Activated CD4-positive, alpha-beta T cell treated with anti-CD3 and anti-CD28 coated beads, Interleukin-2, amount 50 U/mL, for 16 hours (primary cell): ENCODE results near the gene NEUROD4.
A peak's percentile ranks its signal among the peaks of the same experiment; 100 is the strongest.

Experiments used
- DNase-seq: peaks from one replicate; pipeline ENCODE4 v3.0.0-alpha.2; 2020

NEUROD4 gene

DNA sequence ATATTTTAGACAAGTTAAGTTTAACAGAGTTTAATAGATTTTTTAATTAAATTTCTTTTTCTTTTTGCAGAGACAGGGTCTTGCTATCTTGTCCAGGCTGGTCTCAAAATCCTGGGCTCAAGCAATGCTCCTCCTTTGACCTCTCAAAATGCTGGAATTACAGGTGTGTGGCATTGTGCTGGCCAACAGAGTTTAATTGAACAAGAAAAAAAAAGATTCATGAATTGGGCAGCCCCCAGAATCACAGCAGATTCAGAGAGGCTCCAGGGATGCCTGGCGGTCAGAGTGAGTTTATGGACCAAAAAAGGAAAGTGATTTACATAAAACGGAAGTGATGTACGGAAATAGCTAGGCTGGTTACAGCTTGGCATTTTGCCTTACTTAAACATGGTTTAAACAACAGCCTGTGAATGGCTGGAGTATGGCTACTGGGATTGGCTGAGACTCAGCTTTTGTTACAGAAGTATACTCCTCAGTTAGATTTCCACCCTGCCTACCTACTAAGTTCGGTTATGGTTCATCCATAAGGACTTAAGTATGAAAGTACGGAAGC is 20.7 kb upstream of the NEUROD4 start:
- no peak for DNase-seq

DNA sequence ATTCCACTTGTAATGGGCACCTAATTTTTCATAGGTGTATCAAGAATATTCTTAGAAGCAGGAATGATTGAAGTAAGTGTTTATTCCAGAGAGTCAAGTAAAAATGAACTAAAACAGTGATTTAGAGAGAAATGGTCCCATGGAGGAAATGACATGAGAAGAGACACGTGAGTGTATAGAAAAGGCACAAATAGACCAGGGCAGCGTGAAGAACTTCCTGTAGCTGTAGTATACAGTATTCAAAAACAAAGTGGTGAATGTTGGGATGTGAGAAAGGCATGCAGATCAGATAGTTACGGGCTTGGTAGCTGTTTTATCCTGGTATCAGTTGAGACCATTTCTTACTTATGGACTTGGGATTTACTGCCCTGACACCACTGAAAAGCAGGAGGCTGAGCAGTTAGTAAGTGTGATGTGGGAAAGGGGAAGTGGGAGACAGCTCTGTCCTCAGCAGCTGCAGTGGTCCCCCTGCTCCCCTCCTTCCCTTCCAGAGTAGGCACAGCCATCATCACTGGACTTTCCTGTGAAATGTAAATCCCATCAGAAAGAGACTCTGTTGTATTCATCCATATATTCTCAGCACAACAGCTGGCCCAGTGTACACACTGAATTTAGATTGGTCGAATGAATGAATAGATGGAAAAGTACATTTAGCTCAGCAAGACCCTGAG is 18.4 kb upstream of the NEUROD4 start:
- DNase-seq, result no peak

DNA sequence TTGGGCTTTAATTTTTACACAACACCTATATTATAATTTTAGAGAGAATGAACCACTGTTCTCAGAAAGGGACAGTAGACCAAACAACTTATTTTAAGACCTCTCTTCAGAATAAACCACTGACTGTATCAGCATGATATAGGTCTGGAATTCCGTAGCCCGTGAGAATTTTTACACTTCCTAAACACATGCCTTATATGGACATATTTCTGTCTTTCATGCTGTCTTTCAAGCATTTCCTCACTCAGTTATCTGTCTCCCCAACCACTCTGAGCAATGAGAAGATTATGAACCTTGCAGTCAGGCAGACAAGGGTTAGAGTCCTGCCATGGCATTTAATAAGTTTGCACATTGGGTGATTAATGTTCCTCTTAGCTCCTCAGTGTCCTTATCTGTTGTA is 17.4 kb upstream of the NEUROD4 start:
- DNase-seq, result no peak

DNA sequence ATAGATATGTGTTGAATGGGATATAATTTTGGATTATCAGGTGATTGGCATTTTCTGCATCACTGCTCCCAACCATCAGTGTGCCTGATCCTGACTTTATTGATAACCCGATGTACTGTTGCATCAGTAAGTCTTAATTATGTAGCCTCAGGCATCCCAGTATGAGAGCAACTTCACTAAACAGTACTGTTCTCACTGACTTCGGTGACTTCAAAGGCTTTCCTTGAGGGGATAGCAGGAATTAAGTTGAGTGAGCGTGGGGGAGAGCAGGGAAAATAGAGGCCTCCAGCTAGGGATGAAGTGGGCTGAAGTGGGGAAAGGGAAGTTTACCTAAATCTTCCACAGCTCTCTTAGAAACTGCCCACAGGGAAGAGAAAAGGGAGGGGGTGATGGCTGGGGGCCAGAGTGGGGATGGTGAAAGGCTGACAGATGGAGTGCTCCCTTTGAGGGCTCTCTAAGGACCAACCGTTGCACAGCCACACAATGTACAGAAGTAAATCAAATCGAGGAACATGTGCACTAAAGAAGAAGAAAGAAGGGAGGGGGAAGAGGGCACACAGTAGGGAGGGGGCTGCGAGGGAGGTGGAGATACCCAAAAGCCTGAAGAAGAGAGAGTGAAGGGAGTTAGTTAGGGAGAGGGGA is 10.7 kb upstream of the NEUROD4 start:
- DNase-seq, result no peak

DNA sequence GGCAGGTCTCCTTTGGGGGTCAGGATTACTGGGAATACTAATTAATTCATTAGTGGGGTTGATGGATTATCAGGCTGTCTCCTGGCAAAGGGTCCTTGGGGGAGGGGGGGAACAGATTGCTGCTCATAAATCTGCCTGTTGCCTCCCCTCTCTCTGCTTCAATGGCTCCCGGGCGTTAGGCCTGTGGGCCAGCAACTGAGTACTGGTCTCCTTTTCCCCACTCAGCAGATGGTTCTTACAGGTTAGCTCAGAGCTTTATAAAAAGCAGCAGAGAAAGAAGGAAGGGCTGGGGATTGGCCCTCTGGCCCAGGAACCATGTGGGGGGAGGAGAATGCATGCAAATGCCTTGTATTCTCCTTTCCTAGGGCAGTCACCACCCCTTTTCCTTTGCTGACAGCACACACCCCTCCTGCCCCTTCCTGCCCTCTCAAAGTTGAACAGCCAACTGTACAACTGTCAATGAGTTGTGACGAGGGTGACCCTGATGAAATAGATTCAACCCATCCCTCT is 2.3 kb upstream of the NEUROD4 start:
- no peak for DNase-seq

DNA sequence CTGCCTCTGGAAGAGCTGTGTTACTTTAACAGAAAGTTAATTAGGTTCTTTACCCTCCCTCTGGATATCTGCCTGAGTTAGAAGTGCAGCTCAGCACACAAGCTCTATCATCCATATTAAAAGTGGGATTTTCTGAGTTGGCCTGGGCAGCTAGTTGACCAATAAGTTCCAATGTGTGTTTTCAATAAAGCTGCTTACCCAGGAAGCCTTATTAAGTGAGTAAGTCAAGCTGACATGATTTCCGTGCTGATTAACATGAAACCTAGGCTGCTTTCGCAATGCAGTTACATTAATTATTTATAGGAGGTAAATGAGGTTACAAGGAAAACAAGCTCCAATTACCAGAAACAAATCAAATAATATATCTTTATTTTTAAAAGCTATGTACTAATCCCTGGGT is 4.8 kb downstream of the NEUROD4 start:
- no peak for DNase-seq

DNA sequence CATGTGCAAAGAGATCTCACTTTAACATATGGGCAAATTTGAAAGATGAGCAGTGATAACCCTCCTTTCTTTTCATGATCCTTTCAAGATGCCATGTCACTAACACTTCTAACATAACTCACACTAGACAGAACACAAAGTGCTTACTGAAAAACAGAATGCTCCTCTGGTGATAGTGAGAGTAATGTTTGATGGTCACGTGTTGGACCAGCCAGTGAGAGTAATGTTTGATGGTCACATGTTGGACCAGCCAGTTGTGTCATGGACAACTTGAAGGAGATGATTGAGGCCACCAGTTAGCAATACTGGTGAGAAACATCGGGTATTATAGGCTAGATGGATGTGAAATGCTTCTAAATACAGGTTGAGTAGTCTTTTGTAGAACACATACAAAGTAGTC is 5.7 kb downstream of the NEUROD4 start:
- DNase-seq, result no peak

DNA sequence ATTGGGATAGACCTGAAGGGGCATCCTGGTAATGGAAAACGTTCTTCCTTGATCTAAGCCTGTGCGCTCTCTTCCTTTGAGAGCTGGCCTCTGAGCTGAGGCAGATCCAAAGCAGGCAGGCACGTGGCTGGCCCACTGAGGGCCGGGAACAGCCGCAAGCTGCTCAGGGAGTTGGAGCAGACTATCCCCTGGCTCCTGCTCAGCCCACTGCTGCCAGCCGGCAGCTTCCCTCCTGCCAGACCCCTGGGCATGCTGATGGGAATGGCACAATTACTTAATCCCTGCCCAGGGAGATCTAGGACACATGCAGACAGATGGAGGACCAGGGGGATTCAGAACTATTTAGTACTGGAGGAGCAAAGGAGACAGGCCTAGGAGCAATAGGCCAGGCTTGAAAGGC is 14.4 kb downstream of the NEUROD4 start:
- no peak for DNase-seq

DNA sequence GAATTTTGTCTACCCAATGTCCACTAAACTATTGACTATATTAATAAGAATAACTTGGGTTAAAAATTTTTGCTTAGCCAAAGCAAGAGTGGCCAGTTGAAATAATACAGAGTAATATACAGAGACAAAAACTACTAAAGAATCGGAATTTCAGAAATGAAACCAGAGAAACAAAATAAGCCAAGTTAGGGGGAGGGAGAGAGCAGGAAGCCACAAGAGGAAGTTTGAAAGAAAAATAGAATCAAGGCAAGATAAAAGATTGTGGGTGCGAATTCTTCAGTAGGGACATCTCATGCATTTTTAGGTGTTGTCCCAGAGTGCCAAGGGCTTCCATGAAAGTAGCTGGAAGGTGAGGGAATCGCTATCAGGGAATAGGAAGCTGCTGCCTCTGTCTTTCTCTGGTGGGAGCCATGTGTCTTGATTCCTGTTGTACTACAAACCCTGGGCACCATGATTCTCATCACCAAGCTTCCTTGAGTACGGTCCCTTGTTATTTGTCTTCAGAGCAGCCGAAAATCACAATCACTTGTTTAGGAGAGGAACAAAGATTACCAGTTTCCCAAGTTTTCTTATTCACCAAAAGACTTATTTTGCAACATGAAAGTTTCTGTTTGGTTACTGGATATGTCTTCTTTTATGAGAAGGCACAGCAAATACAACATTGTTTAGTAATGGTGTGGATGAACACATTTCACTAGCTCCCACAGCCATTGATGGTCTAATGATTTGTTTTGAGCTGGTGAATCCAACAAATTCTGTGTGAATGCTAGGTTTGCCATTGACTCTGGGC is 16.7 kb downstream of the NEUROD4 start:
- DNase-seq, result no peak

DNA sequence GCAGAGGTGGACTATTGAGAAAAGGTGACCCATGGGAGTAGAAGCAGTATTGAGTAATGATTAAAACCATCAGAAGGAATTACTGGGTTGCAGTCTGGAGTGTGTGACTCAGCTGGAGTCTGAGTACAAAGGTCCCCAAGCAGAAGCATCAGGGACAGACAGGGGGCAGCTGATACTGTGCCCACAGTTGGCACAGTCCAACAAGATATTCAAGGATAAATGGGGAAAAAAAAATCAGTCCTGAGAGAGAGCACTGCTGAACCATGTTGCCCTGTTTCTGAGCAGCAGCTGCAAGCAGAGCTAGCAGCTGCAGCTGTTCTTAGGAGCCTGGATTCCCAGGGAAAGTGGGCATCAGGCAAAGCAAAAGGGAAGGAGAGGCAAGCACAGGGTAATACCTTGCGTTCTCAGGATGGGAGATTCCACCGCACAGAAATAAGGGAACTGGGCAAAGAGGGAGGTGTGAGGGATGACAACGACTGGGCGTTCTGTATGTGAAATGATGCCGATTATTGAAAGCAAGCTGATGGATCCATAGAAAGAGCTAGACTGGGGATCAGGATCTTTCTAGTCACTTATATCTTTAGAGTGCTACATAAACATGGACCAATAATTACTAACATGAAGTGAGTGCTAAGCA is 17.7 kb downstream of the NEUROD4 start:
- no peak for DNase-seq

DNA sequence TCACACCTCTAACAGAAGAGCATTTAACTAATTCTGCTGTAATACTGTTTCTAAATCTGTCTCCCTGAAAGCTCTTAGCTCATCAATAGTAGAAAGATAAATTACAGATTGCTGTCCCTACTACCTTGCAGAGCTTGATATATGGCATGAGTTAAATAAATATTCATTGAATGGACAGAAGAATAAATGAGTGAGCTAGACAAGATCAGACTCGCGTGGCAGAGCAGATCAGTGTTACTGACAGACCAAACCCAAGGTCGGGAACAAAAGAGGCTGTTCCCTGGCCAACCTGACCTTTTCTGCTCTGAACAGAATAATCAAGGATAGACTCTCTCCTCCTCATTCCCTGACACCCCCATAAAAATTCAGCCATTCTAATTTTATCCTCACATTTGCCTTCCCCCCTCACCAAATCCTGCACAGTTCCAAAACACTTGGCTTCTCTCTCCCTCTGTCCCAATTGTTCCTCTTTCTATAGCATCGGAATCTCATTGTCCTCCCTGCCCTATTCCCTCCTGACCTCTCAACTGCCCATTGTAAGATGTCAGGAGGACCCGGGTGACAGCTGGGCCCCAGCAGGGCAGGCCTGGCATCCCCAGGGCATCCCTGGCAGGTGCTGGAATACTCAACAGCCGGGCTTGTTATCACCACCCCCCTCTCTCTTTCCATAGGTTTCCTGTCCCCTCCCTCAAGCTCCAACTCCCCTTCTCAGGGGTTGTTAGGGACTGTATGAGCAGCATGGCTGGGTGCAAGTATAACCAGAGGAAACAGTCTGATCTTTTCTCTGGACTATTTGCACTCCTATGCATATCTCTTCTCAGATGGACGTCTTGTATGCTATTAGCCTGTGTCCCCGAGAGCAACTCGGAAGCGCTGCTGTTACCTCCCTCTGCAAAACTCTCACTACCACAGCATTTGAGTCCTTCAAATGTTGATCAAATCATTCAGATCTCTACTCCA is 19.9 kb downstream of the NEUROD4 start:
- DNase-seq, result no peak

DNA sequence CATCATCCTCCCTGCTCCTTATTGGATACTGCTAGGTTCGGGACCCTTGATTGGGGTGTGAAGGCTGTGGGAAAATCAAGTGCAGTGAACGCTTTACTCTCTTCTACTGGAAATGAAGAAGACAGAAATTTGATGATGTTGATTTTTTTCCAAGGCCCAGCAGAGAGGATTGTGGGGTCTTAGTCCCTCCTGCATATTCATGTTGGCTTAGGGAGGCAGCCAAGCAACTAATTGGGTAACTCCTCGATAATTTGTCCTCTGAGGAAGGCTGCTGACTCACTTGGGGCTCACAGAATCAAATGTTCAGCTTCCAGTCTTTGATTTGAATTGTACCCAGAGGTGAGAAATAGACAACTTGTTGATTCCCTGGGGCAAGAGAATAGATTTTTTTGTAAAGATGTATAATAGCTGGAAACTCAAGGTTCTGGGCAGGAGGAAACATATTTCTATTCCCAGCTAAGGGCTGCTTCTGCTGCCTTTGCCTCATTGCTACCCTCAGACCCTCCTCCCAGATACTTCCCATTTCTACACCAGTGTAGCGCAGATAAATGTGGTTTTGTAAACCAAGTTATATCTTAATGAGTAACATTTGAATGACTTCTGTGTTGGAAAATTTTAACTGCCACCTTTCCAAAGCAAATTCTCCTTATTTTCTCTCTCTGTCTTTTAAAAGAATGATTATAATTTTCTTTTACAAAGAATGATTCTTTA is 21.7 kb downstream of the NEUROD4 start:
- DNase-seq, result no peak

DNA sequence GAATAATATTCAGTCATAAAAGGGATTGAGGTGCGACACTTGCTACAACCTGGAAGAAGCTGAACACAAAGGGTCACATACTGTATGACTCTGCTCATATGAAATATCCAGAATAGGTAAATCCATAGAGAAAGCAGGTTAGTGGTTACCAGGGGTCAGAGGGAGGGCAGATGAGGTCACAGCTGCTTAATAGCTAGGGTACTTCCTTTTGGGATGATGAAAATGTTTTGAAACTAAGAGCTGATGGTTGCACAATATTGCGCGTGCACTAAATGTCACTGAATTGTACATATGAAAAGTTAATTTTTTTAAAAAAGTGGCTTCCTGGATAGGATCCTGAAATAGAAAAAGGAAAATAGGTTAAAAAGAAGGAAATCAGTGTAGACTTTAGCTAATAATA is 23.8 kb downstream of the NEUROD4 start:
- DNase-seq, result no peak

DNA sequence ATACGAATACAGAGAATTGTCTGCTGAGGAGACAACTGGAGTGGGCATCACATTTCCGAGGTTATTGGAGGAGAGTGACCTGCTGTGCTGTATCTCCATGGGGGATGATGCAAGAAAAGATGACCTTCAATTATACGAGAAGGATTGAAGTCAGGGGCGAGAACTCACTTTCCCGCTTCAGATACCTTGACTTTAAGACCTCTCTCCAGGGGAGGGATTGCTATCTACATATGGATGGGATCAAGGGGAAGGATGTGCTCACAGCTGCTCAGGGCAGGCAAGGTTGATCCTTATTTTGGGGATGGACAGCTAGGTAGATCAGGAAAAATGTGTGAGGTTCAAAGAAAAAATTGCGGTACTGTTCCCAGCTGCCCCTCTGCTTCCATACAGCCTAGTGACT is 24.4 kb downstream of the NEUROD4 start:
- no peak for DNase-seq

DNA sequence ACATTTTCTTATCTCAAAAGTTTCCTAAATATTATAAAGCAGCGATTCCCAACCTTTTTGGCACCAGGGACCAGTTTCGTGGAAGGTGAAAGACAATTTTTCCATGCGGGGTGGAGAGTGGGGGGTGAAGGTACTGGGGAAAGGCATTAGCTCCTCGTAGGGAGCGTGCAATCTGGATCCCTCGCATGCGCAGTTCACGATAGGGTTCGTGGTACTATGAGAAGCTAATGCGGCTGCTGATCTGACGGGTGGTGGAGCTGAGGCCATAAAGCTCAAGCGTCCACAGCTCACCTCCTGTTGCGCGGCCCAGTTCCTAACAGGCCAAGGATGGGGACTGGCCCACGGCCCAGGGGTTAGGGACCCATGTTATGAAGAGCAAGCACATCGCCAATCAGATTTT is 29.9 kb downstream of the NEUROD4 start:
- no peak for DNase-seq

DNA sequence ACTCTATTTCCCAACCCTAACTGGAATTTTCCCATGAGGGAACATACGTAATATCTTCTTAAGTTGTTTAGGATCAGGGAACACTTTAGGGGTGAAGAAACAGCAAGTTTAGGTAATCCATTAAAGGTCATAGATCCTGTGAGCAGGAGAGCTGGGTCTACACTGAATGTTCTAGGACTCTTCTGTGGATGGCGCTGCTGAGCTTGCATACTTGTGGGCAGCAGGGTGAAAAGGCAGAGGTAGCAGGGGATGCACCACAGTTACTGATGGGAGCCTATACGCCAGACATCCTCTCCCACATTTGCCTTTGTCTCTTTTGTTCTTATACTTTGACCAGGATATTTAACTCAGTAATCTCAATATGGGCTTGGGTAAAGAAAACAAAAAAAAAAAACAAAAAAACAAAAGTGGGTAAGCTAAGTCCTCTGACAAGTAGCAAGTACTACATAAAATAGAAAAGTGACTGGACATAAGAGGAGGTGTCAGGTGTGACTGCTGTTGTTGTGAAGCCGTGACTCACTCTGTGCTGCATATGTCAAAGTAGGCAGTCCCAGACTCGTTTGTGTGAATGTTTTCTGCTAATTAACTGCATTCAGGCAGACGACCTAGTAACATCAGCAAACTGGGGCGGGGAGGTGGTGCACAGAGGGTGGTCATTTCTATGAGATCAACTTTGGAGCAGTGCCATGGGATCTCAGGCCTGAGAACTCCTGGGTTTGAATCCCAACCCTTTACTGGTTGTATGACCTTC is 31.6 kb downstream of the NEUROD4 start:
- DNase-seq, result no peak

DNA sequence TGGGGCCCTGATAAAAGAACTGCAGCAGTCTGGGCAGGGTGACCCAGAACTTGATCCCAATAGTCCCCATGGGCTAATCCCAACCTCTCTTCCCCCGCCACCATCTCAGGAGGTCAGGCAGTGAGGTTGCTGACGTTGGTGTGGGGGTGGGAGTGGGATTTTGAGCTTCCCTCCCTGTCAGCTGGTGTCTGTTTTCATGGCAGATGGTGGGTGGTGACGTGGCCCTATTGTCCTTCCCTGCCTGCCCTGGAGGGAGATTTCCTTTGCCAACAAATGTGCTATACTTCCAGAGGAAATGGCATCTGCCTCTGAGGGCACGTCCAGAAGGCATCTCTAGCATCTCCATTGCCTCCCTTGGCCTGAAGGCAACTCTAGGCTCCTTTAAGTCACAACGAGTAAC is 37.7 kb downstream of the NEUROD4 start:
- DNase-seq, result no peak

DNA sequence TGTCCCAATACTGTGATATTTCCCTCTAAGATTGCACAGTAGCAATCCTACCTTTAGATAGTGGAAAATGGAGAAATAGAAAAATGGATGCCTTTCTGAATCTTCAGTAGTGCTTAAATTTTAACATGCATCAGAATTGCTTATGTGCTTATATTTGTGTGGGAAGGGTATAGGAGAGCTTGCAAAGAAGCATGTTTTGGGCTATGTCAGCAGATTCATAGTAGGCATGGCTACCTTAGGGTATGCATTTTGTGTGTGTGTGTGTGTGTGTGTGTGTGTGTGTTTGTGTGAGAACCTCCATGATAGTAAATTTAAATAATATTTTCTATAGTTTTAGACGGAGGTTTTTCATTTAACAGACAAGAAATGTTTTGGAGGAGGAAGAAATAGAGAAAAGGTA is 38.3 kb downstream of the NEUROD4 start:
- DNase-seq, result no peak

DNA sequence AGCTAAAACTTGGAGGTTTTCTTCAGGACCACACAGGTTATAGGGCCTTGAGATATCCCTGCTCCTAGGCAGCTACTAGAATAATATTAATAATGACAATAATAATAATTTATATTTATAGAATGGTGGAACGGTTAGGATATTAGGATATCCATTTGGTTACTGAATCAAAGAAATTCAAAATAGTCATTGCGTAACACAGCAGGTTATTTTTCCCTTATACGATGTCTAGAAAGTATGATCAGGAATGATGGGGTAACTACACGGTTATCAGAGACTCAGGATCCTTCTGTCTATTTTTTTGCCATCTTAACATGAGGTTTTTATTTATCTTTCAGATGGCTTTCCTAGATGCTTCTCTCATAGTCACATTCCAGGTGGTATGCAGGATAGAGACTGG is 39.0 kb downstream of the NEUROD4 start:
- DNase-seq, result no peak

DNA sequence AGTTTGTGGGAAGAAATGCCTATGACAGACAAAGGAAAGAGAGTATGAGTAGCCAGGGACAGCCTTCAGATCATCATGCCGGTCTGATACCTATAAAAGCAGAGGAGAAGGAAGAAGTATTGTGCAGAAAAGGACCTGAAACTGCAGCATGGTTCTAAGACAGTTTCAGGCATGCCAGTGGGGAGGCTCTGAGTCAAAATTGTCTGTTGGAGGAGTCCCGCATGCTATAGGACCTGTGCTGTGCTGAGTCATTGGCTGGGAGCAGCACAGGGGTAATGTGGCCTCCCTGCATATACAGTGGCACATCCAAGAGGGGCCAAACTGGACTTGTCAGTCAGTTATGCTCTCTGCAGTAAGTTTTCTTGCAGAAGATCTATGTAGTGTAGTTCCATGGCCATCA is 40.7 kb downstream of the NEUROD4 start:
- peak; percentile 85 for DNase-seq

DNA sequence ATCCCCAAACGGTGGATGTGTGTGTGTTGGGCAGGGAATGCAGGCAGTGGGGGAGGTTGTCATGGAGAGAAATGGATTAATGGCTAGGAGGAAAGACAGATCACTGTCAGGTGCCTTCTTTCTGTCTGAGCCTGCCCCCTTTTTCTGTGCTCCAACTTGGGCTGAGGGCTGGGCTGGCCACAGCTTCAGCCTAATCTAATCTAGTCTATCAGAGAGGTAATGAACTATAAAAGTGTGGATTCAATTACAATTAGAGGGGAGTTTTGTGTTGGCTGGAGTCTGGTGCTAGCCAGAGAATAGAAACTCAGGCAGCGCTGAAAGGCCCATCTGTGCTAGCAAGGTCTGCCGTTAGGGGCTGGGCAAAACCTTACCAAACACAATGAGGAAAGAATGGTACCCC is 41.2 kb downstream of the NEUROD4 start:
- no peak for DNase-seq
